Right atrium auricular region (tissue), 2 donors: ENCODE measurements around the gene EPHB2. TPM values are rescaled to one million over a fixed set of nuclear protein-coding genes. Genes with fewer than 3 reads are reported as not detected.

Experiments used
- DNase-seq: peaks from one replicate; pipeline ENCODE4 v3.0.0-alpha.2; 2019; ENCODE audit warnings: low spot score
- H3K27ac ChIP-seq, 2 donors: fragments of 200-600 bp; sonication (generic); 1 replicate in 1 of 2; 2 replicates in 1 of 2; pipeline ENCODE4 v1.5.1; 2016 to 2019
- H3K27me3 ChIP-seq, 2 donors: fragments of 200-600 bp; sonication (generic); one replicate each; pipeline versions ENCODE4 v1.5.1 to v1.6.0; 2017 to 2019
- H3K36me3 ChIP-seq: fragments of 200-600 bp; sonication (generic); one replicate; pipeline ENCODE4 v1.5.1; 2016
- H3K4me1 ChIP-seq, 2 donors: fragments of 200-600 bp; sonication (generic); one replicate each; pipeline versions ENCODE4 v1.5.1 to v1.6.0; 2017 to 2019
- H3K4me3 ChIP-seq, 2 donors: fragments of 200-600 bp; sonication (generic); 1 replicate in 1 of 2; 2 replicates in 1 of 2; pipeline ENCODE4 v1.5.1; 2017 to 2019; ENCODE audit warnings: mild to moderate bottlenecking in 1 of 2, moderate library complexity in 1 of 2
- H3K9me3 ChIP-seq, 2 donors: fragments of 200-600 bp; sonication (generic); one replicate each; pipeline ENCODE4 v1.5.1; 2019
- CTCF ChIP-seq, 2 donors: fragments of 200-600 bp; sonication (generic); IDR thresholded peaks; one replicate each; pipeline ENCODE4 v1.5.1; 2019; ENCODE audit warnings: antibody characterized with exemption in 2 of 2
- total RNA-seq, 2 donors: library from RNA; depleted of rRNA; stranded (reverse); fragments of >200 nt; gene quantifications; one replicate each; pipeline ENCODE4 v1.1.0, GENCODE V29; 2016

The EPHB2 gene
- total RNA-seq, 2 donors from 2014 or later, result 1.8 to 2.6 TPM

GRCh38 chr1:22793647-22794046 is 83.0 kb downstream of the EPHB2 start:
- no peak for DNase-seq
- H3K36me3 ChIP-seq, result no peaks in the 10 kb centered on the region
- no peak for TF ChIP-seq CTCF (IDR thresholded peaks at IDR 0.05)

GRCh38 chr1:22794647-22795365 is 84.2 kb downstream of the EPHB2 start:
- no peak for TF ChIP-seq CTCF (IDR thresholded peaks at IDR 0.05)
- Histone ChIP-seq H3K4me3 (no peak overlapping the region), H3K4me1 (peaks cover 0 to 17% of the 10 kb centered on the region in 2 donors), H3K27me3 (no peaks in the 10 kb centered on the region), H3K9me3 (no peaks in the 10 kb centered on the region), H3K36me3 (no peaks in the 10 kb centered on the region), H3K27ac (peak overlapping the region; percentile 5 to 40)
- DNase-seq, result peak; percentile 69

More at GRCh38 chr1:22793647-22794046, 83.0 kb downstream of the EPHB2 start:
- no peak overlapping the region for H3K27ac ChIP-seq
- H3K9me3 ChIP-seq, result no peaks in the 10 kb centered on the region
- no peaks in the 10 kb centered on the region for H3K27me3 ChIP-seq
- peaks cover 0 to 24% of the 10 kb centered on the region in 2 donors for H3K4me1 ChIP-seq
- no peak overlapping the region for H3K4me3 ChIP-seq

DNA sequence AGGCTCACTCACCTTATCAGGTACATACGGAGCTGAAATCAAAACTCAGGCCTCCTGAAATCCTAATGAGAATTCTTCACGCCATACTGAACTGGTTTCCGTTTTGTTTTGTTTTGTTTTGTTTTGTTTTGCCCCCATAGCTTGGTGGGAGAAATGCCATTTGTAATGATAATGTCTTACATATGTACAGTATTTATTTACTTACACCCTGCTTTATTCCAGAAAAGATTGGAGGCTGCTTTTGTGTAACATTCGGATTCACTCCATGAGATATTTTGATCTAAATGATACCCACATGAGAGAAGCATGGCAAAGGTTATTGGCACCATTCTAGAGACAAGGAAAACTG is 84.7 kb downstream of the EPHB2 start:
- peaks cover 0 to 13% of the 10 kb centered on the region in 2 donors for H3K4me1 ChIP-seq
- no peaks in the 10 kb centered on the region for H3K27me3 ChIP-seq
- H3K4me3 ChIP-seq, result no peak overlapping the region
- DNase-seq, result no peak
- no peaks in the 10 kb centered on the region for H3K36me3 ChIP-seq
- TF ChIP-seq CTCF (IDR thresholded peaks at IDR 0.05), result no peak
- no peak overlapping the region for H3K27ac ChIP-seq
- H3K9me3 ChIP-seq, result no peaks in the 10 kb centered on the region

- H3K4me1 ChIP-seq, result peaks cover 0 to 8% of the 10 kb centered on the region in 2 donors
- no peak for TF ChIP-seq CTCF (IDR thresholded peaks at IDR 0.05)
- no peak overlapping the region for H3K4me3 ChIP-seq
- no peak overlapping the region for H3K27ac ChIP-seq
- no peaks in the 10 kb centered on the region for H3K36me3 ChIP-seq
- no peak for DNase-seq
- no peaks in the 10 kb centered on the region for H3K27me3 ChIP-seq
- H3K9me3 ChIP-seq, result no peaks in the 10 kb centered on the region
These were observed 86.0 kb downstream of the EPHB2 start for GRCh38 chr1:22796642-22797041.

GRCh38 chr1:22798083-22798482 is 87.4 kb downstream of the EPHB2 start:
- TF ChIP-seq CTCF (IDR thresholded peaks at IDR 0.05), result no peak
- H3K9me3 ChIP-seq, result no peaks in the 10 kb centered on the region
- no peaks in the 10 kb centered on the region for H3K27me3 ChIP-seq
- no peaks in the 10 kb centered on the region for H3K36me3 ChIP-seq
- peaks cover 0 to 8% of the 10 kb centered on the region in 2 donors for H3K4me1 ChIP-seq
- H3K4me3 ChIP-seq, result no peak overlapping the region
- DNase-seq, result no peak
- no peak overlapping the region for H3K27ac ChIP-seq

DNA sequence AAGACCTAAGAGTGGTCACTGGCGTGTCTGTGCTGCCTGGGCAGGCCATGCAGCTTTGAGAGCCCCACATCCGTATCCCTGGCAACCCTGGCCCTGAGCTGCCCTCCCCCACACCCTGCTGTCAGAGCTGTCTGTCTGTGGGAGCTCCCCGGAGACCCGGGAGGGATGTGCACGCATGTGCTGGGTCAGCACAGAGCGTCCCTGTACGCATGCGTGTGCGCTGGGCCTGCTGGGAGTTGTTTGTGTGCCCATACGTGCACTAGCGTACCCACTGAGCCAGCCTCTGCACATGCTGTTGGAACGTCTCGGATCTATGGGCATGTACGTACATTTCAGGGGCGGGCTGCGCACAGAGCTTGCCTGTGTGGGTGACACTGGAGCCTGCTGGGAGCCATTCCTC is 89.3 kb downstream of the EPHB2 start:
- DNase-seq, result no peak
- Histone ChIP-seq H3K9me3 (no peaks in the 10 kb centered on the region), H3K36me3 (no peaks in the 10 kb centered on the region), H3K4me3 (no peak overlapping the region), H3K4me1 (no peaks in the 10 kb centered on the region), H3K27ac (no peak overlapping the region), H3K27me3 (no peaks in the 10 kb centered on the region)
- no peak for TF ChIP-seq CTCF (IDR thresholded peaks at IDR 0.05)
